Embryonic facial prominence (tissue), 1 donor: ENCODE data around the gene COL5A1.

Experiments used
- DNase-seq: peaks from one replicate; pipeline ENCODE4 v3.0.0-alpha.2; 2016; ENCODE audit errors: extremely low spot score

The COL5A1 gene

DNA sequence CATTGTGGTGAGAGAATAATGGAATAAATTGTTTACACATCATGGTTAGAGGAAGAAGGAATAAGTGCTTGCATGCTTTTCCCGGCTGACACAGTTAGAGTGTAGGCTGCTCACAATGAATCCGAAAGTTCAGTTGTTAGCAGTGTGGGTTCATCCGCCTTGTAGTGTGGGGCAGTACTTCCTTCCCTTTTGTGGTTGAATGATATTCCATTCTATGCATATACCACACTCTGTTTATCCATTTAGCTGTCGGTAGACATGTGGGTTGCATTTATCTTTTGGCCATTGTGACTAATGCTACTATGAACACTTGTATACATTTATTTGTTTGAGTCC, 84.0 kb downstream of the COL5A1 start:
- DNase-seq, result no peak

DNA sequence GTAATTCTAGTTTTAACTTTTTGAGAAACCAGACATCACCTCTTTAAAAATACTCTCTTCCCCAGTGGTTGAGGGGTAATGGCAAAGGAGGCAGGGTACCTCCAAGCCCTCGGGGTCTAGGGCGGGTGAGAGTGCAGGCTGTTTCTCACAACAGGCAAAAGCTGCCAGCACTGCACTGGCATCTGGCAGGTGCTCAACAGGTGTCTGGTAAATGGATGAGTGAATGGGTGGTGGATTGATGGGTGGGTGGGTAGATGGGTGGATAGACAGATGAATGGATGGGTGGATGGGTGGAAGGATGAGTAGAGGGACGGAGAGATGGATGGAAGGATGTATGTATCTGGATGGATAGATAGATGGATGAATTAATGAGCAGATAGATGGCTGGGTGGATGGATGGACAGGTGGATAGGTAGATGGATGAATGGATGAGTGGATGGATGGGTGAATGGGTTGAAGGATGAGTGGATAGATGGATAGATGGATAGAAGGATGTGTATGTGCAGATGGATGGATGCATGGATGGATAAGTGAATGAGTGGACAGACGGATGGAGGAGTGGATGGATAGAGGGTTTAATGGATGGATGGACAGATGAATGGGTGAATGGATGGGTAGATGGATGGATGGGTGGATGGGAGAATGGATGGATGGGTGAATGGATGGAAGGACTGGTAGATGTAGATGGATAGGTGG, 84.6 kb downstream of the COL5A1 start:
- DNase-seq, result no peak

DNA sequence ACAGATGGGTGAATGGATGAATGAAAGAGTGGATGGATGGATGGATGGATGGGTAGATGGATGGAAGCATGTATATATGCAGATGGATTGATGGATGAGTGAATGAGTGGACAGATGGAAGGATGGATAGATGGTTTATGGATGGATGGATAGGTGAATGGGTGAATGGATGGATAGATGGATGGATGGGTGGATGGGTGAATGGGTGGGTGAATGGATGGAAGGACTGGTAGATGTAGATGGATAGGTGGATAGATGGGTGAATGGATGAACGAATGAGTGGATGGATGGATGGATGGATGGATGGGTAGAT, 85.1 kb downstream of the COL5A1 start:
- no peak for DNase-seq

DNA sequence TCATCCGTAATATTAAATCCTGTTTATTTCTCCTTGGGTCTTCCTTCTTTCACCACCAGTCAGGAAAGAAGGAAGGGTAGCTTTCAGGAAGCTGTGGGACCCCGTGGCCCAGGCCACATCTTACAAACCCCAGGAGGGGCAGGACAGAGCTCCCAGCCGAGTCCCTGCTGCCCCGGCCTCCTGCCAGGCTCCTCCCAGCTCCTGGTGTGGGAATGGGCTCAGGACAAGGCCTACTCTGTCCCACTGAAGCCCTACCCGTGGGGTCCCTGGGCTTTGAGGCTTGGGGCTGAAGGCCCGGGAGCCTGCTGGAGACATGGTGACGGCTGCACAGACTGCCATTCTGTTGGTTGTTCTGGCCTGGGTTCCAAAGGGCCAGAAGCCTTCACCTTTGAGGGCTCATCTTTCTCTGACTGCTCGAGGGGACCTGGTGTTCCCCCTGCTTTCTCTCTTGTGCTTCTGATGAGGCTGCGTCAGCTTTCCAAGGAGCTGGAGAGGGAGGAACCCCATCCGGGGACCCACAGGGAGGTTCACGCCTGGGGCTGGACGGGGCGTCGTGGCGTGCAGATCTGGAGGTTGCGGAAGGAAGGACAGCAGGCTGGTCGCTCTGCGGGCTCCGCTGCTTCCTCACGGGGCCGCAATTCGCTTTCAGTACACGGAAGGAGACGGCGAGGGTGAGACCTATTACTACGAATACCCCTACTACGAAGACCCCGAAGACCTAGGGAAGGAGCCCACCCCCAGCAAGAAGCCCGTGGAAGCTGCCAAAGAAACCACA, 86.6 kb downstream of the COL5A1 start:
- no peak for DNase-seq

DNA sequence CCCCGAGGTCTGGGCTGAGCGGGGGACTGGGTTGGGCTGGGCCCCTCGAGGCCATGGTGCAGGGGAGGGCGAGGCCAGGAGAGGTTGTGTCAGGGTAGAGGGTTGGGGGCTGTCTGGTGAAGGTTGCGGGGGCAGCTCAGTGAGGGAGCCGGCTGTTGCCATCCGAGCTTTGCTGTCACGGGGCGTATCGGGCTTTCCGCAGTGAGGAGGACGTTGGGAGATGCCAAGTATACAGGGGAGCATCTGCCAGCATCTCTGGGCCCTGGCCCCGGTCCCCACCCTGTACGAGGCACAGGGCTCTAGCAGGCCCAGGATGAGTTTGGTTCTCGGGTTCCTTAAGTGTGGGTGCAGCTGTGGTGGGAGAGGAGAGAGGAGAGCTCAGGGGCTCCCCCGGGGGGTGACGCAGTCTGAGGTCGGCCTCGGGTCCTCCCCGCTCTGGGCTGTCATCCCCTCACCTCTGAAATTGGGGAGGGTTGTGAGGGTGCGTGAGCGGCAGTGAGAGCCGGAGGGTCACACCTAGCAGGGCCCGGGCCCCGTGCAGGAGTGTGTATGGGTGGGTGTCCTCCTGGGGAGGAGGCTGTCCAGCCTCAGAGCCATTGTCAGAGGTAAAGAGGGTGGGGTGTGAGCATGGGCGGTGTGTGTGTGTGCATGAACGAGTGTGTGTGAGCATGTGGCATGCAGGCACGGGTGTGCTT, 87.3 kb downstream of the COL5A1 start:
- DNase-seq, result no peak

- DNase-seq, result no peak
These were observed 88.6 kb downstream of the COL5A1 start for GRCh38 chr9:134730011-134730760.

DNA sequence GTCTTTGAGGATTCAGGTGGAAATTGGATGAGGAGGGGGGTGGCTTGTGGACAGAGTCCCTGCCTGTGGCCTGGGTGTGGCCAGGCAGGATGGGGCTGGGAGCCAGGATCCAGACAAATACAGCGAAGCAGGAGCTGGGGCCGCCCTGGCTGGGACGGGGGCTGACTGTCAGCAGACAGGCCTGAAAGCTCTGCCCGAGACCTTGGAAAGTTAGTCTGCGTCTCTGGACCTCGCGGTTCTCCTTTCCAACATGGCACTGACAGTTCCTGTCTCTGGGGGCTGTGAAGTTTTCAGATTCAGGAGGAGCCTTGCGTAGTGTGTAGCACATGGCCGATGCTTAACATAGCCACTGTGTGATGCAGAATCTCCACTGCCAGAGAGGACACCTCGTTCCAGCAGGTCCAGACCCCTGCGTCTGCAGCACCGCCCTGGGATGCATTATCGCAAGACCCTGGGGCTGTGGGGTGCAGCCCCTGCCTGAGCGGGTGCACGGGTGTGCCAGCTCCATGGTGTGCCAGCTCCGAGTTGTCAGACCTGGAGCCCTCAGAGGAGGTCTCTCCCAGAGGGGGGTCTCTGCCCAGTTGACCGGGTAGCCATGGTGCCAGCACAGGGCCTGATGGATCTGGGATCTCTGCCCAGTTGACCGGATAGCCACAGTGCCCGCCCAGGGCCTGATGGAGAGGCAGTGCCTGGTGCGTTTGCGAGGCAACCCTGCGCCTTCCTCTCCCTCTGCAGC, 89.3 kb downstream of the COL5A1 start:
- no peak for DNase-seq

- DNase-seq, result no peak
These were observed 90.1 kb downstream of the COL5A1 start for GRCh38 chr9:134731497-134732391.

DNA sequence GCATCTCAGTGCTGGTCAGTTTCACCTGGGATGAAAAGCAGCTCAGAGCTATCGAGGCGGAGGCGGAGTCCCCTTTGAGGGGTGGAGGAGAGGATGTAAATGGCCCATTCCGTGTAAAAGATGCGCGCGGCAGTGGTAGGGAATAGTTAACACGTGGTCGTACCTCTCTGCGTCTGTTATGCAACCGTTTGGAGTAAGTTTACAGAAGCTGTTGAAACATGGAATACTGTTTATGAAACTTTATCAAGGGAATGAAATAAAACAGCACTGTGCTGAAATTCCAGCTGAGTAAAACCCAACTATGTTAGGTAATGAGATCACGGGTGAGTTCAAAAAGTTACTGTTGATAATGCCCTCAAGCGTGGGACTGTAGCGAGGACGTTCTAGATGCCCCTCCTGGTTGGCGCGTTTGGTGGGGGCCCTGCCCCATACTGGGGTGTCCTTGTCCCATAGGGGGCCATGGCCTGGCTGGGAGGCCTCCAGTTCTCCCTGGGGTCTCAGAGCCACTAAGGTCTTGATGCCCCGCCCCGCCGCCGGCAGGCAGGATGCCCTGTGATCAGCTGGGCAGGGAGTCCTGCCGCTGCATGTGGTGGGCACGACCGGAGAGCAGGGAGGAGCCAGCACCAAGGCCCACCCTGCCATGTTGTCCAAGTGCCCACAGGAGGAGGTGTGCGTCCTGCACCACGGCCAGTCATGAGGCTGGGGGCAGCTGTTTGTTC, 90.9 kb downstream of the COL5A1 start:
- no peak for DNase-seq

DNA sequence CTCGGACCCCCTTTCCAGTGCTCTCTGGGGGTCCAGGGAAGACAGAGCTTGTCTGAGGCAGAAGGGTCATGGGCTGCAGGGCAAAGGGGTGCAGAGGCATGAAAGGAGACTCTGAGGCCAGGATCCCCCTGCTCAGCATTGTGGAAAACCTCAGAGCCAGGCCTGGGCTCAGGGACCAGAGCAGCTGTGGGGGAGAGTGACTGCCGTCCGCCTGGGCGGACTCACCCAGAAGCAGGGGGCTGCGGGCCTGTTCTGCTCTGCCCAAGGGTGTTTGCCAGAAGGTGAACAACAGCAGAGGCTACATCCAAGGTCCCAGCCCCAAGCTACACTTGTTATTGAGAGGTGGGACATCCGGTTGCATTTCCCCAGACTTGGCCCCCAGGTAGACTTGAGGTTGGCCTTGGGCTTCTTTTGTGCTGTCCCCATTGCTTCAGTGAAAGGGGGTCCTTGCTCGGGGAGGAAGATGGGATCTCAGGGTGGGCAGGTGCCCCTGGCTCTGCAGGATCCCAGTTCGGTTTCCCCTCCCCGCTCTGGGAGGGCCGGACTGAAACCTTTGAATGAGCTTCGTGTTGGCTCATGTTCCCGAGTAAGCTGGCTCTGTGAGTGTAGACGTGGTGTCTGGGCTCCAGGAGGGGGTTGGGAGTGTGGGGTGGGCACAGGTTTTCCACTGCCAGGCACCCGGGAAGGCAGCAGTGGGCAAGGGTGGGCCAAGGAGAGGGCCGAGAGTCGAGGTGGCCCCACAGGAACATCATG, 92.1 kb downstream of the COL5A1 start:
- DNase-seq, result no peak

DNA sequence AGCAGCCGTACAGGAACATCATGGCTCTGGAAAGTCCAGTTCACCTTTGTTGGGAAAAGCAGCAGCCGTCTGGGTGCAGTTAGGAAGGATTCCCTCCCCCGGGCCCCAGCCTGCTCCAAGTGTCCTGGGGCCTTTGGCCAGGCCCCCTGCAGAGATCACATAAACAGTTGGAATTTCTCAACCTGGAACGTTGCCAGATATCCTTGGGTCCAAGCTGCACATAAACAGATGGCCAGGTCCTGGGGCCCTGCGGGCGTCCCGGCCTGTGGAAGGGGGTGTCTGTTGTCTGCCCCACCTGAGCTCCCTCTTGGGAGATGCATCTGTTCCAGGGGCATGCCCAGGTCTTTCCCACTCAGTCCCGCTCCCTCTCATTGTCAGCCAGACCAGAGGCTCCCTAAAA, 92.7 kb downstream of the COL5A1 start:
- DNase-seq, result no peak

GRCh38 chr9:134735441-134736175, 94.0 kb downstream of the COL5A1 start:
- no peak for DNase-seq

DNA sequence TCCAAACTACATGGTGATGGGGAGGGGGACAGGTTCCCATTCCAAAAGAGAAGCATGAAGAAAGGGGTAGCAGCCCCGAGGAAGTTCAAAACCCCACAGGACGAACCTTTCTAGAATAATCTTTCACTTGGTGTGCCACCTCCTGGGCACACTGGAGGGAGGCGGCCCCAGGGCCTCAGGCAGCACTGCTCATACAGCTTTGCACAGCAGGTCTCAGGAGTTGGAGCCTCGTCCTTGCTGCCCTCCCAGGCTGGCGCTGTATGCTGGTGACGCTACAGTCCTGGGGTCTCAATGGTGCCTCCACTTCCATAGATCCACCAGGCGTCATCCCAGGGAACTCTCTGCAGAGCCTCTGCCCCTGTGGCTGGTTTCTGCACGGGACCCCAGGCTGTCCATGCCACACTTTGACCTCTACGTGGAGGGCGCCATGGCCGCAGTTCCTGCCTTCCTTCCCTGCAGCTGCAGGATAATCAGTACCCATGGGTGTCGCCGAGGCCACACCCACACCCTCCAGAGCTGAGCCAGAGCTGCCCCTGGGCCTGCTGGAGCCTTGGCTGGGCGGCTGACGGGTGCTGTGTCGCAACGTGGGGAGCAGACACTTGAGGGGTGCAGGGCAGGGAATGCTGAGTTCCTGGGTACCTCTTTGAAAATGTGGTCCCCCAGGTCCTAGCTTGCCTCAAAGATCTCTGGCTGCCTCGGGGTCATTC, 95.3 kb downstream of the COL5A1 start:
- DNase-seq, result no peak

GRCh38 chr9:134737842-134738580, 96.4 kb downstream of the COL5A1 start:
- no peak for DNase-seq

DNA sequence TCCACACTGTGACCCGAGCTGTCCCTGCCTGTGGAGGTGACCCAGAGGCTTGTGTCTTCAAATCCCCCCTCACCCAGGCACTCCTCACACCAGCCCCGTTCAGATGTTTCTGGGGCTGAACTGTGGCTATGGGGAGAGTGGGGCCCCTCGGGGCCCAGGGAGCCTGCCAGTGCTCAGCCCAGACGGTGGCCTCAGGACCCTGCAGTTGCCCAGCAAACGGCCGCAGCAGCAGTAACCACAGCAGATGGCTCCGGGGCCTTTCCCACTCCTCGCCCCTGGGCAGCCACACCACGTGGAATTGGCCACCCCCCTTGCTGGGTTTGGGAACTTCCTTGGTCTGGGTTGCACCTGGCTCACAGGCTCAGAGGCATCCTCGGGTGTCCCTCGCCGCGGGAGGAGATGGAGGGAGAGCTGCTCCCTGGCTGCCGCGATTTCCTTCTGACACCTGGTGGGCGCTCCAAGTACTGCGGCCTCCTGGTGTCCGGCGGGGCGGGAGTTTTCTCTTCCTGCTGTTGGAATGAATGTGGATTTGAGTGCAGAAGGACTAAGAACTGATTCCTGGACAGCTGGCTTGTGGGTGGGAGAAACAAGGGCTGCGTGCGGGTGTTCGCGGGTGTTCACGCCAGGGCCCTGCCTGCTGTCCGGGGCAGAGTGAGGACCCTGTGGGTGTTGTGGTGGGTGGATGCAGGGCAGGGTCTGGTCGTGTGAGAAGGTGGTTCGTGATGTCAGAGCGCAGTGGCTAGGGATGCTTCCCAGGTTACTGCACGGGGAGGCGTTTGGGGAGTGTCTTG, 97.5 kb downstream of the COL5A1 start:
- no peak for DNase-seq

DNA sequence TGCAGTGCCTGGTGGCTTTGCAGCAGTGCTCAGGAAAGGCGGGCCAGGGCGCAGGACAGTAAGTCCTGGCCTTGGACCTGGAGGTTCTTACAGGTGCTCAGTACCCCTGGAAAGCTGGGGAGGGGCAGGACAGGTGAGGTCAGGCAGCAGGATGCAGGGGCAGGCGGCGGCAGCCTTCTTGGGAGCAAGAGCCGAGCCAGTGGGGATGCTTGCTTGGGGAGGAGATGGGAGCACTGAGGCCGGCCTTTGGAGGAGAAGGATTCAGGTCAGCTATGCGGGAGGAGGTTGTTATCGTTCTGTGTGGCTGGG, 98.0 kb downstream of the COL5A1 start:
- no peak for DNase-seq

GRCh38 chr9:134740071-134740470, 98.5 kb downstream of the COL5A1 start:
- DNase-seq, result no peak
